NT2/D1 (cell line): Measurements from ENCODE around the gene DAAM1.

ENCODE experiments used
- SUZ12 ChIP-seq: IDR thresholded peaks from 2 replicates; pipeline ENCODE4 v1.6.1; 2011; ENCODE audit not compliant: insufficient read length, insufficient read depth; ENCODE audit errors: extremely low read depth
- ZNF274 ChIP-seq: IDR thresholded peaks from 2 replicates; pipeline ENCODE4 v1.6.1; 2011; ENCODE audit warnings: mild to moderate bottlenecking, low read depth, low read length

DNA sequence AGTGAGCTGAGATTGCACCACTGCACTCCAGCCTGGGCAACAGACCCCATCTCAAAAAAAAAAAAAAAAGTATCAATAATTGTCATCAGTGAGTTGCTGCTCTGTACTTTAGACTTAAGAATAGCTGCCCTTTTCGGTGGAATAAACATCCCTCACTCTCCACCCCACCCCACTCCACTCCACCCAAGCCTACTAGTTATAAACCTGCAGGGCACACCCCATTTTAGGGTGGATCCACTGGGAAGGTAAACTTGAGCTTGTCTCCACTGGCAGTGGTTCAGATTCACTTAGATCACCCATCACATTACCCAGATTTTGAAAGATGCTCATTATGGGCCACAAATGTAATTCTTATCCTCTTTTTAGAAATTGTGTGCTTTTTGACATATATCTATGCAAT lies 170.3 kb downstream of the DAAM1 start:
- no peak for TF ChIP-seq ZNF274
- no peak for TF ChIP-seq SUZ12
